Fibroblast of mammary gland (primary cell): Measurements from ENCODE around the gene CDH13.

ENCODE experiments used
- DNase-seq: peaks from one replicate; pipeline ENCODE4 v3.0.0-alpha.2; 2010; ENCODE audit warnings: low read depth
- H3K4me3 ChIP-seq: 2 replicates; pipeline ENCODE4 v1.5.1; 2011; ENCODE audit warnings: low read depth, mild to moderate bottlenecking, low read length, moderate library complexity; ENCODE audit not compliant: control insufficient read depth
- CTCF ChIP-seq: conservative IDR thresholded peaks from 2 replicates; pipeline ENCODE4 v1.5.1; 2011; ENCODE audit warnings: low read depth, low read length, inconsistent platforms; ENCODE audit not compliant: control insufficient read depth, insufficient read depth

CDH13 gene

GRCh38 chr16:83102336-83102735, 475.6 kb downstream of the CDH13 start:
- no peak overlapping the region for H3K4me3 ChIP-seq
- DNase-seq, result no peak
- no peak for TF ChIP-seq CTCF

GRCh38 chr16:83105279-83106077, 478.7 kb downstream of the CDH13 start:
- no peak for TF ChIP-seq CTCF
- H3K4me3 ChIP-seq, result no peak overlapping the region
- no peak for DNase-seq

GRCh38 chr16:83109490-83110125, 482.8 kb downstream of the CDH13 start:
- H3K4me3 ChIP-seq, result no peak overlapping the region
- DNase-seq, result no peak
- TF ChIP-seq CTCF, result no peak

GRCh38 chr16:83110269-83110668, 483.5 kb downstream of the CDH13 start:
- H3K4me3 ChIP-seq, result no peak overlapping the region

GRCh38 chr16:83113317-83113716, 486.5 kb downstream of the CDH13 start:
- TF ChIP-seq CTCF, result peak; percentile 43
- peak; percentile 17 for DNase-seq
- no peak overlapping the region for H3K4me3 ChIP-seq

More at GRCh38 chr16:83110269-83110668, 483.5 kb downstream of the CDH13 start:
- DNase-seq, result no peak
- no peak for TF ChIP-seq CTCF

GRCh38 chr16:83113811-83114210, 487.0 kb downstream of the CDH13 start:
- DNase-seq, result no peak
- no peak for TF ChIP-seq CTCF
- H3K4me3 ChIP-seq, result no peak overlapping the region
